Endothelial cell of umbilical vein (primary cell): ENCODE results near the gene TOR4A. TPM values are rescaled to one million over a fixed set of nuclear protein-coding genes. Genes with fewer than 3 reads are reported as not detected.

Experiments used
- BruUV-seq: library from RNA; stranded (reverse); fragments of 400-500 nt; replicated peaks from 2 replicates; lab custom pipeline; 2021; lab: Mats Ljungman, UMichigan
- CTCF ChIA-PET: fragments of 300-600, 350-600 bp; sonication (Branson Sonifier 250); formaldehyde crosslinking; loops from one replicate; lab custom pipeline; 2021; ENCODE audit warnings: antibody characterized with exemption, inconsistent platforms; lab: Charles Lee
- POLR2A ChIA-PET: fragments of 300-600, 350-600 bp; sonication (Branson Sonifier 250); formaldehyde crosslinking; loops from one replicate; lab custom pipeline; 2021; ENCODE audit warnings: antibody characterized with exemption, inconsistent platforms; lab: Charles Lee
- DNase-seq: peaks from one replicate; pipeline ENCODE4 v3.0.0-alpha.2; 2011; ENCODE audit warnings: low read depth, low spot score
- FAIRE-seq: peaks from 2 replicates; lab custom pipeline; 2011; peaks lifted over from hg19 to GRCh38; lab: Jason Lieb, UNC
- H2AFZ ChIP-seq: 2 replicates; pipeline ENCODE4 v1.6.0; 2012; ENCODE audit warnings: low read depth, low read length, control low read depth, inconsistent platforms
- H3K27ac ChIP-seq: 2 replicates; pipeline ENCODE4 v1.5.1; 2011; ENCODE audit warnings: low read depth, mild to moderate bottlenecking, control low read depth, low read length, moderate library complexity; ENCODE audit not compliant: insufficient read depth
- H3K27me3 ChIP-seq, 2 experiments: 2 replicates each; pipeline versions ENCODE4 v1.6.0 to v1.6.1; 2011; ENCODE audit warnings: low read length in 2 of 2, mixed read lengths in 1 of 2; ENCODE audit not compliant: control insufficient read depth in 2 of 2, insufficient read depth in 2 of 2
- H3K36me3 ChIP-seq, 2 experiments: 2 replicates in 1 of 2; 3 replicates in 1 of 2; pipeline ENCODE4 v1.5.1; 2011; ENCODE audit warnings: low read length in 2 of 2, mild to moderate bottlenecking in 1 of 2, moderate library complexity in 1 of 2; ENCODE audit not compliant: control insufficient read depth in 2 of 2, insufficient read depth in 2 of 2; ENCODE audit errors: extremely low read depth in 1 of 2
- H3K4me1 ChIP-seq: 3 replicates; pipeline ENCODE4 v1.5.1; 2011; ENCODE audit warnings: mild to moderate bottlenecking, low read length; ENCODE audit not compliant: control insufficient read depth, insufficient read depth; ENCODE audit errors: extremely low read depth
- H3K4me2 ChIP-seq: 2 replicates; pipeline ENCODE4 v1.6.1; 2011; ENCODE audit warnings: low read length, control low read depth, mixed read lengths; ENCODE audit not compliant: insufficient read depth
- H3K4me3 ChIP-seq, 3 experiments: fragments of 200-600 bp in 1 of 3; sonication (generic), shearing (Covaris generic) in 1 of 3; replicated peaks in 1 of 3; 2 replicates each; pipeline ENCODE4 v1.5.1; 2011 to 2016; ENCODE audit warnings: control low read depth in 3 of 3, low read length in 3 of 3, mild to moderate bottlenecking in 2 of 3, inconsistent platforms in 1 of 3, low read depth in 1 of 3, moderate library complexity in 1 of 3; ENCODE audit not compliant: insufficient read depth in 1 of 3
- H3K79me2 ChIP-seq: 2 replicates; pipeline ENCODE4 v1.6.0; 2012; ENCODE audit warnings: low read length, inconsistent platforms; ENCODE audit not compliant: control insufficient read depth, insufficient read depth
- H3K9ac ChIP-seq: replicated peaks from 2 replicates; pipeline ENCODE3; 2011; ENCODE audit warnings: low read length, control low read depth; ENCODE audit not compliant: insufficient read depth; ENCODE audit errors: extremely low read depth
- H3K9me1 ChIP-seq: replicated peaks from 3 replicates; pipeline ENCODE4 v1.6.0; 2011; ENCODE audit warnings: mild to moderate bottlenecking, low read length; ENCODE audit not compliant: control insufficient read depth, insufficient read depth; ENCODE audit errors: extremely low read depth
- H3K9me3 ChIP-seq: replicated peaks from 2 replicates; pipeline ENCODE4 v1.5.1; 2012; ENCODE audit warnings: low read length, inconsistent platforms; ENCODE audit not compliant: control insufficient read depth, insufficient read depth
- H4K20me1 ChIP-seq: replicated peaks from 2 replicates; pipeline ENCODE3; 2011; ENCODE audit warnings: mild to moderate bottlenecking, low read length; ENCODE audit not compliant: control insufficient read depth, insufficient read depth; ENCODE audit errors: extremely low read depth
- EZH2 ChIP-seq: IDR thresholded peaks from 2 replicates; pipeline ENCODE4 v1.6.1; 2012; ENCODE audit warnings: borderline replicate concordance, low read depth, mild to moderate bottlenecking, moderate library complexity, low read length, inconsistent platforms; ENCODE audit not compliant: severe bottlenecking
- FOS ChIP-seq: IDR thresholded peaks from 2 replicates; pipeline ENCODE4 v1.6.1; 2011; ENCODE audit warnings: mild to moderate bottlenecking, low read length, moderate library complexity, borderline replicate concordance; ENCODE audit not compliant: insufficient read depth
- GATA2 ChIP-seq: IDR thresholded peaks from 2 replicates; pipeline ENCODE4 v1.7.0; 2011; ENCODE audit warnings: low read depth, mild to moderate bottlenecking, moderate library complexity, mixed read lengths, low read length; ENCODE audit not compliant: insufficient read length, insufficient read depth
- JUN ChIP-seq: IDR thresholded peaks from 2 replicates; pipeline ENCODE4 v1.6.1; 2011; ENCODE audit warnings: borderline replicate concordance, low read depth; ENCODE audit not compliant: insufficient read length, insufficient read depth
- MYC ChIP-seq: IDR thresholded peaks from one replicate; pipeline ENCODE4 v1.6.1; 2011; ENCODE audit warnings: mild to moderate bottlenecking, low read depth, low read length
- POLR2A ChIP-seq: IDR thresholded peaks from 2 replicates; pipeline ENCODE4 v1.6.1; 2012; ENCODE audit warnings: low read depth, mild to moderate bottlenecking, control low read depth, low read length
- POLR2AphosphoS5 ChIP-seq: IDR thresholded peaks from 2 replicates; pipeline ENCODE4 v1.6.1; 2012; ENCODE audit warnings: low read depth, mild to moderate bottlenecking, control low read depth, low read length, moderate library complexity; ENCODE audit not compliant: insufficient read depth
- dilution Hi-C: fragments of 300-500 bp; cut with MboI; formaldehyde crosslinking; loops from one replicate; pipeline ENCODE4 v1.15.0; 2019; ENCODE audit warnings: low sequenced_read_pairs; ENCODE audit not compliant: extremely low pct_ligation_motif_present
- intact Hi-C: fragments of 100-400 bp; cut with micrococcal nuclease; formaldehyde crosslinking; loops from one replicate; pipeline ENCODE4 v1.10.0; 2022
- polyA plus RNA-seq, 4 experiments: library from polyadenylated mRNA; depleted of rRNA in 3 of 4; stranded (reverse) in 3 of 4; unstranded in 1 of 4; fragments of >200 nt; gene quantifications; 2 replicates each; pipeline versions ENCODE4 v1.2.1 to v1.2.3, GENCODE V29; 2011 to 2012; ENCODE audit warnings: missing spikeins in 1 of 4
- total RNA-seq: library from RNA; stranded (reverse); gene quantifications from 2 replicates; pipeline ENCODE4 v1.2.3, GENCODE V29; 2021
- TF ChIP-seq, protein P1 (sequence below), 2 donors: IDR thresholded peaks; 1 replicate in 1 of 2; 2 replicates in 1 of 2; pipeline ENCODE4 v1.5.1; 2011; ENCODE audit warnings: low read length in 2 of 2, mild to moderate bottlenecking in 2 of 2, moderate library complexity in 2 of 2, control low read depth in 1 of 2, inconsistent platforms in 1 of 2, low read depth in 1 of 2; ENCODE audit not compliant: insufficient read depth in 1 of 2; ENCODE audit errors: extremely low read depth in 1 of 2
- TF ChIP-seq, protein P2 (sequence below): IDR thresholded peaks from 2 replicates; pipeline ENCODE4 v1.6.1; 2011; ENCODE audit not compliant: insufficient read depth, insufficient read length

TOR4A gene
- total and polyA plus RNA-seq, 2 donors (not counting 3 experiments of a cell fraction or from before 2014, with no cell fraction given): 32.4 to 48.0 TPM

- no TSS peak for BruUV-seq
- peaks cover 0 to 23% of the 10 kb centered on the region in 2 experiments for H3K36me3 ChIP-seq
- FAIRE-seq (no peak), DNase-seq (no peak)
- dilution Hi-C loops (no loop called here), intact Hi-C loops (no loop called here)
- H3K4me2 ChIP-seq: no peak overlapping the region
- no peaks in the 10 kb centered on the region for H3K9me1 ChIP-seq
- H4K20me1 ChIP-seq: no peaks in the 10 kb centered on the region
- no peak overlapping the region for H3K27ac ChIP-seq
- no peaks in the 10 kb centered on the region for H3K9me3 ChIP-seq
- H3K27me3 ChIP-seq: no peaks in the 10 kb centered on the region
- H3K9ac ChIP-seq: no peak overlapping the region
- H2AFZ ChIP-seq: no peak overlapping the region
- peaks cover 35% of the 10 kb centered on the region for H3K4me1 ChIP-seq
- POLR2A ChIA-PET: no interaction called here
- no peak overlapping the region for H3K4me3 ChIP-seq
- TF ChIP-seq JUN (no peak), FOS (no peak), POLR2A (no peak), EZH2 (no peak), GATA2 (no peak), MYC (no peak), POLR2AphosphoS5 (no peak)
- TF ChIP-seq, protein P1, sequence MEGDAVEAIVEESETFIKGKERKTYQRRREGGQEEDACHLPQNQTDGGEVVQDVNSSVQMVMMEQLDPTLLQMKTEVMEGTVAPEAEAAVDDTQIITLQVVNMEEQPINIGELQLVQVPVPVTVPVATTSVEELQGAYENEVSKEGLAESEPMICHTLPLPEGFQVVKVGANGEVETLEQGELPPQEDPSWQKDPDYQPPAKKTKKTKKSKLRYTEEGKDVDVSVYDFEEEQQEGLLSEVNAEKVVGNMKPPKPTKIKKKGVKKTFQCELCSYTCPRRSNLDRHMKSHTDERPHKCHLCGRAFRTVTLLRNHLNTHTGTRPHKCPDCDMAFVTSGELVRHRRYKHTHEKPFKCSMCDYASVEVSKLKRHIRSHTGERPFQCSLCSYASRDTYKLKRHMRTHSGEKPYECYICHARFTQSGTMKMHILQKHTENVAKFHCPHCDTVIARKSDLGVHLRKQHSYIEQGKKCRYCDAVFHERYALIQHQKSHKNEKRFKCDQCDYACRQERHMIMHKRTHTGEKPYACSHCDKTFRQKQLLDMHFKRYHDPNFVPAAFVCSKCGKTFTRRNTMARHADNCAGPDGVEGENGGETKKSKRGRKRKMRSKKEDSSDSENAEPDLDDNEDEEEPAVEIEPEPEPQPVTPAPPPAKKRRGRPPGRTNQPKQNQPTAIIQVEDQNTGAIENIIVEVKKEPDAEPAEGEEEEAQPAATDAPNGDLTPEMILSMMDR (IDR thresholded peaks at IDR 0.05; ENCODE audit: extremely low read depth in 1 of 2, insufficient read depth in 1 of 2, low read depth in 1 of 2, low read length in 2 of 2): no peak
- TF ChIP-seq, protein P2, sequence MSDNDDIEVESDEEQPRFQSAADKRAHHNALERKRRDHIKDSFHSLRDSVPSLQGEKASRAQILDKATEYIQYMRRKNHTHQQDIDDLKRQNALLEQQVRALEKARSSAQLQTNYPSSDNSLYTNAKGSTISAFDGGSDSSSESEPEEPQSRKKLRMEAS: no peak
- CTCF ChIA-PET: interaction anchor here (0.5 to 0.6 kb wide), 2 partner anchors 11 to 24 kb away, joined by 3 read pairs; no protein-coding TSS in a partner anchor
- no peaks in the 10 kb centered on the region for H3K79me2 ChIP-seq
Measured at GRCh38 chr9:137272241-137273094, 5.1 kb upstream of the TOR4A start.
